ENCODE measurements around the gene ZCCHC12.

ZCCHC12 gene

GRCh38 chrX:118855681-118856310, 32.2 kb downstream of the ZCCHC12 start:
- Mint-ChIP-seq H3K9me3 (no peaks in the 10 kb centered on the region), H3K27me3 (peaks cover 2% of the 10 kb centered on the region), H3K27ac (no peak overlapping the region), H3K4me3 (no peak overlapping the region), H3K36me3 (no peaks in the 10 kb centered on the region), H3K4me1 (no peaks in the 10 kb centered on the region)
- DNase-seq (ENCODE audit: low spot score in 2 of 2) (no peak), ATAC-seq (ENCODE audit: low read depth) (no peak)

- H3K36me3 Mint-ChIP-seq: no peaks in the 10 kb centered on the region
- H3K27me3 Mint-ChIP-seq: peaks cover 2% of the 10 kb centered on the region
- H3K4me3 Mint-ChIP-seq: no peak overlapping the region
- no peaks in the 10 kb centered on the region for H3K4me1 Mint-ChIP-seq
- H3K27ac Mint-ChIP-seq: no peak overlapping the region
- DNase-seq (ENCODE audit: low spot score in 2 of 2): no peak
- ATAC-seq (ENCODE audit: low read depth): no peak
- no peaks in the 10 kb centered on the region for H3K9me3 Mint-ChIP-seq
Observed at GRCh38 chrX:118857006-118857405, 33.4 kb downstream of the ZCCHC12 start.

- Mint-ChIP-seq H3K9me3 (no peaks in the 10 kb centered on the region), H3K4me3 (no peak overlapping the region), H3K27me3 (peaks cover 2% of the 10 kb centered on the region), H3K27ac (no peak overlapping the region), H3K4me1 (no peaks in the 10 kb centered on the region), H3K36me3 (no peaks in the 10 kb centered on the region)
- DNase-seq (ENCODE audit: low spot score in 2 of 2) (no peak), ATAC-seq (ENCODE audit: low read depth) (no peak)
Observed at GRCh38 chrX:118861338-118861737, 37.7 kb downstream of the ZCCHC12 start.

GRCh38 chrX:118862091-118862490, 38.5 kb downstream of the ZCCHC12 start:
- H3K9me3 Mint-ChIP-seq: no peaks in the 10 kb centered on the region
- H3K27me3 Mint-ChIP-seq: peaks cover 2% of the 10 kb centered on the region
- ATAC-seq (ENCODE audit: low read depth): no peak
- H3K36me3 Mint-ChIP-seq: no peaks in the 10 kb centered on the region
- no peak overlapping the region for H3K27ac Mint-ChIP-seq
- no peak overlapping the region for H3K4me3 Mint-ChIP-seq
- no peaks in the 10 kb centered on the region for H3K4me1 Mint-ChIP-seq
- DNase-seq (ENCODE audit: low spot score in 2 of 2): no peak

GRCh38 chrX:118862979-118863378, 39.4 kb downstream of the ZCCHC12 start:
- no peak overlapping the region for H3K4me3 Mint-ChIP-seq
- H3K9me3 Mint-ChIP-seq: no peaks in the 10 kb centered on the region
- no peaks in the 10 kb centered on the region for H3K4me1 Mint-ChIP-seq
- H3K27ac Mint-ChIP-seq: no peak overlapping the region
- ATAC-seq (ENCODE audit: low read depth) (no peak), DNase-seq (ENCODE audit: low spot score in 2 of 2) (no peak)
- no peaks in the 10 kb centered on the region for H3K36me3 Mint-ChIP-seq
- peaks cover 2% of the 10 kb centered on the region for H3K27me3 Mint-ChIP-seq

GRCh38 chrX:118864063-118864635, 40.5 kb downstream of the ZCCHC12 start:
- no peak overlapping the region for H3K4me3 Mint-ChIP-seq
- H3K9me3 Mint-ChIP-seq: no peaks in the 10 kb centered on the region
- peaks cover 2% of the 10 kb centered on the region for H3K27me3 Mint-ChIP-seq
- H3K36me3 Mint-ChIP-seq: no peaks in the 10 kb centered on the region
- H3K27ac Mint-ChIP-seq: no peak overlapping the region
- DNase-seq (ENCODE audit: low spot score in 2 of 2) (no peak), ATAC-seq (ENCODE audit: low read depth) (no peak)
- no peaks in the 10 kb centered on the region for H3K4me1 Mint-ChIP-seq

GRCh38 chrX:118865231-118865630, 41.6 kb downstream of the ZCCHC12 start:
- H3K27ac Mint-ChIP-seq: no peak overlapping the region
- ATAC-seq (ENCODE audit: low read depth) (no peak), DNase-seq (ENCODE audit: low spot score in 2 of 2) (no peak)
- H3K27me3 Mint-ChIP-seq: no peaks in the 10 kb centered on the region
- no peak overlapping the region for H3K4me3 Mint-ChIP-seq
- H3K36me3 Mint-ChIP-seq: no peaks in the 10 kb centered on the region
- no peaks in the 10 kb centered on the region for H3K9me3 Mint-ChIP-seq
- no peaks in the 10 kb centered on the region for H3K4me1 Mint-ChIP-seq

GRCh38 chrX:118867251-118867650, 43.6 kb downstream of the ZCCHC12 start:
- Mint-ChIP-seq H3K9me3 (no peaks in the 10 kb centered on the region), H3K4me3 (no peak overlapping the region)
- no peak for ATAC-seq (ENCODE audit: low read depth)

GRCh38 chrX:118872102-118872566, 48.5 kb downstream of the ZCCHC12 start:
- Mint-ChIP-seq H3K27ac (no peak overlapping the region), H3K4me3 (no peak overlapping the region), H3K27me3 (no peaks in the 10 kb centered on the region), H3K4me1 (no peaks in the 10 kb centered on the region), H3K9me3 (no peaks in the 10 kb centered on the region), H3K36me3 (no peaks in the 10 kb centered on the region)
- ATAC-seq (ENCODE audit: low read depth) (no peak), DNase-seq (ENCODE audit: low spot score in 2 of 2) (no peak)

More at GRCh38 chrX:118867251-118867650, 43.6 kb downstream of the ZCCHC12 start:
- Mint-ChIP-seq H3K36me3 (no peaks in the 10 kb centered on the region), H3K4me1 (no peaks in the 10 kb centered on the region), H3K27me3 (no peaks in the 10 kb centered on the region), H3K27ac (no peak overlapping the region)
- DNase-seq (ENCODE audit: low spot score in 2 of 2): no peak

All from memory B cell (primary cell).